HT-29 (cell line): ENCODE measurements around the gene CYP27A1. TPM values are rescaled to one million over a fixed set of nuclear protein-coding genes. Genes with fewer than 3 reads are reported as not detected.

Source experiments
- DNase-seq: peaks from one replicate; pipeline ENCODE4 v3.0.0-alpha.2; 2015; ENCODE audit warnings: low spot score
- total RNA-seq: library from RNA; depleted of rRNA; stranded (reverse); fragments of >200 nt; shearing (Covaris generic); gene quantifications from 2 replicates; pipeline ENCODE4 v1.2.3, GENCODE V29; 2014; rRNA removed

CYP27A1 gene
- total RNA-seq, 1 experiment from 2014 or later: 1.4 TPM

DNA sequence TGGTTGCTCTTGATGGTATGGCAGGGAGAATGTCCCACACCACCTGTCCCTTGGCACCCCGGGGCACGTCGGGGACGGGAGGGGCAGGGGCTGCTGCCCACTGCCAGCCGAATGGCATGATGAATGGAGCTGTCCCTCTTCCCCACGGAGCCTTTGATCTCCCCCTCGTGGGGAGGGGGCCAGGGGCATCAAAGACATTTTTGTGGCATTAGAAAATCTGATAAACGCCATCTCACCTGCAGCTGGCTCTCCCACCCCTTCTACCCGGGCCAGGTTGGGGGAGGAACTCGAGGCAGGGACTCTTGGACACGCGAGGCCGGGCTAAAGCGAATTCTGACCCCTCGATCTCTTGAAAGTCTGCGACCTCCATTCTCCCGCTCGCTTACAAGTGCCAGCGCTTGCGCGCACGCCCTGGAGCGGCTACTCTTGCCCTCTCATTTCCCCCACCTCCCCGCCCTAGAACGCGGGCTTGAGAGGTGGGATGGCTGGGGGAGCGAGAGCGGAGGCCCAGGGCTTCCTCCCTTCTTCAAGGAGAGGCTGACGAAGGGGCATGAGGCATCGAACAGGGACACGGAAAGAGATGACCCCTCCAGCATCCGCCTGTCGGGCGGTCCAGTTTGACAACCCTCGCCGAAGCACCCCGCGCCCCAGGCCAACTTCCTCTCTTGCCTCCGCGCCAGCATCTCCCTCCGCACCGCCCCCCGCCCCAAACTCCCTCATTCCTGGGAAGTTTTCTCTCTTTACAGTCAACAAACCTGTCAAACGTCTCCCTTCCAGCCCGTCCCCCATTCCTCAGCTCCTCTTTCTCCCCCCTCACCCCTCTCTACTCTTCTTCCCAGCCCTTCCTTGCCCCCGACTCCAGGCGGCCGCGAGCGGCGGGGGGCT is 77.0 kb downstream of the CYP27A1 start:
- no peak for DNase-seq

DNA sequence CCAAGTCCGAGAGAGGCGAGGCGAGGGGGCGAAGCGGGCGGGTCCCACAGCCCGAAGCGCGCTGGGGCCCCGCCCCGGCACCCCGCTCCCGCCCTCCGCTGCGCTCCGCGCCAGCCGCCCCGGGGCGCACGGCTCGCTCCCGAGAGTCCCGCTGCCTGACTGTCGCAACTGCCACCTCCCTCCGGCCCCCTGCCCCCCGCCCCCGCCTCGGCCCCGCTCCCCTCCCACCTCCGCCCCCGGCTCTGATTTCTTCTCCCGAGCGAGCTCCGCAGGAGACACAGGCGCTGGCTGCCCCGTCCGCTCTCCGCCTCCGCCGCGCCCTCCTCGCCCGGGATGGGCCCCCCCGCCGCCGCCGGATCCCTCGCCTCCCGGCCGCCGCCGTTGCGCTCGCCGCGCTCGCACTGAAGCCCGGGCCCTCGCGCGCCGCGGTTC is 77.6 kb downstream of the CYP27A1 start, which contains the start of gene WNT6:
TSS of gene WNT6 (plus strand) at position 250 of the 432 bp plus-strand sequence. CDS start 233 bp downstream, outside the sequence.
- DNase-seq: no peak

DNA sequence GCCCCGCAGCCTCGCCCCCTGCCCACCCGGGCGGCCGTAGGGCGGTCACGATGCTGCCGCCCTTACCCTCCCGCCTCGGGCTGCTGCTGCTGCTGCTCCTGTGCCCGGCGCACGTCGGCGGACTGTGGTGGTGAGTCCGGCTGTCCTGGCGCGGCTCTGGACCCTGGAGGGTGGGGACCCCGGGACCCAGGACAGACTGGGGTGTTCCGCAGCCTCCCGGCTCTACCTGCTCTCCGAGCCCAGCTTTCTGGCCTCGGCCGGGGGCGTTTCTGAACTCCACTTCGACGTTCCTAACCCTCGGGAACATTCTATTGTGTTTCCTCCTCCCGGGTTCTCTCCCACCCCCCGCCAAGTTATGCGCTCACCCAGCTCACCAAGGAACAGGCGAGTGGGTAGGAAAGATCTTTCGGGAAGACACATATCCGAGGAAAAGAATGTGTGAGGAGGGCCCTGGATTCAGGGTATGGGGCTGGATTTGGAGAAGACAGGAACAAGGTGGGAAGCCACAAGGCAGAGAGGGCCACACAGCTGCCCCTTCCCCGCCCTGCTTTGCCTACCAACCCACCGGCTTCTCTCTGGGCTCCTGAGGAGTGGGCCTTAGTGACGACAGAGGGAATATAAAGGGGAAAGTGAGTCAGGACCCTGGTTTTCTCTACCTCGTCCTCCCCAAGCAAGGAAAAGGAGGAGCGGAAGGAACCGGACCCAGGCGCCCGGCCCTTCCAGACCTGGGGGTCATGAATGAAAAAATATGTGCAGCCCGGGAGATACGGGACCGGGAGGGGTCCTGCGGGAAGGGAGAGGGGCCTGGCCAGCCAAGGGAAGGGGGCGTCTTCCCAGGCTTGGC is 78.3 kb downstream of the CYP27A1 start:
- no peak for DNase-seq

DNA sequence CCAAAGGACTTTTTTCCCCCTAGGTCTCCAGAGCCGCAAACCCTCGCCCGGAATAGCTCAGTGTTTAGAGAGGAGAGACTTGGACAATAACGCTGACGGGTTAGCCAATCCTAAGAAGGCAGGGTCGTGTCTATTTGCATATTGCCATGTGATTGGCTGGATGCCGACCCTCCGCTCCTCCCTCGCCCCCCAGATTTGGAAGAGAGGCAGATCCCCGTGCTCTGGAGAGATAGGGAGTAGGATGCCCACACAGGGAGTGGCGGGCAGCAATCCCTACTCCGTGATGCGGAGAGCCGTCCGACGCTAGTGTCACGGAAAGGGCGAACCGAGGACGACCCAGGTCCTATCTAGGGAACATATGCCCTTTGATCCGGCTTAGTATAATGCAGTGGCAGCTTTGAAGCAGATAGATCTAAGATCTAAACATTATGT is 79.0 kb downstream of the CYP27A1 start:
- DNase-seq: no peak

DNA sequence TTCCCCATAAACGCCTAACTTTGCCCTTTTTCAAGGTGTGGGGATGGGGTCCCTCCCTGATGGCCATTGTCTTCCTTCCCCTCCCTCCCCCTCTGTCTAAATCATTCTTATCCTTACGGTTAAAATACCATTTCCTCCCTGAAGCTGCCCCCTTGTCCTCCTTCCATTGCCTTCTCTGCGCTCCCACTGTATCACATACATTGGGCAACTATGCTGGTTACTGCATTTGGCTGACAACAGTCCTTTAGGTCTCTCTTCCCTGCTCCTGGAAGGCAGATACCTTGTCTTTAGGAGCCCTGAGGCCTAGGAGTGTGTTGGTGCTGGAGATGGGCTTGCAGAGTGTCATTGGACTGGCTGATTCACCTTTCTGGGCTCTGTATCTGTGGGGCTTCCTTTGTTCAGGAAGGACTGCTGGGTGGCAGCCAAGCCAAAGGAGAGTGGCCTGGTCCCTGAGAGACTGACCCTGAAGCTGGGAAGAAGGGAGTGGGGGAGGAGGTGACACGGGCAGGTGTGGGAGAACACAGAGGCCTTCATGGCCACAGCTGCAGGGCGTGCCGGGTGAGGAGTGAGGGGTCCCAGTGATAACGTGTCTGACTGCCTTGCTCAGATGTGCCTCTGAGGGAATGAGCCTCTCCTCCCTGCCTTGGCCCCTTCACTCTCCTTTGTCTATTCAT is 79.8 kb downstream of the CYP27A1 start:
- DNase-seq: no peak

DNA sequence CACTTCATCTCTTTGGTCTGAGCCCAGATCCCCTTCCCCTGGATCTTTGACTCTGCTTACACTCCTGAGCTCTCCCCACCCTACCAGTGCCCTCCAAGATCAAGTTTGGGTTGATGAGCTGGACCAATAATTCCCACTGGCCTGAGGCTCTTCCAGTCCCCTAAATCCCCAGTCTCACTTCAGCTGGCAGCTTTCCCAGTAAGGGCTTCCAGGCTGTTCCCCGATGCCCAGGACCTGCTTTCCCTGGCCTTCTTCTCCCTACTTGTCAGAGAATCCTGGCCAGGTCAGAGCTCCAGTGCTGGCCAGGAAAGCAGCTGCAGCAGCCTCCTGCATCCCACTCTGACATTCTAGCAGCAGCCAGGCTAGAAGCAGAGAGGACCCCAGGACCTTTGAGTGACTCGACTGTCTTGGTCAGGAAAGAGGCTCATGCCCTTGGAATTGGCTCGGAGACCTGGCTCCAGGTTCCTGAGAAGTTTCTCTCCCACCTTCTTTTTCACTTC is 81.1 kb downstream of the CYP27A1 start:
- no peak for DNase-seq

Other genes starting within 250 kb of the CYP27A1 start
- gene USP37, start 213.8 kb upstream of the CYP27A1 start, total RNA-seq: 3.9 and 4.1 TPM in 2 replicates
- 60.1 and 64.3 TPM in 2 replicates for gene CNOT9, start 213.3 kb upstream of the CYP27A1 start, total RNA-seq
- gene PLCD4, start 174.2 kb upstream of the CYP27A1 start, total RNA-seq: not detected in 2 replicates
- gene ZNF142, start 122.5 kb upstream of the CYP27A1 start, total RNA-seq: 22.9 and 24.3 TPM in 2 replicates
- gene BCS1L, start 122.5 kb upstream of the CYP27A1 start, total RNA-seq: 54.2 and 60.4 TPM in 2 replicates
- 44.6 and 55.8 TPM in 2 replicates for gene RNF25, start 110.1 kb upstream of the CYP27A1 start, total RNA-seq
- gene STK36, start 110.1 kb upstream of the CYP27A1 start, total RNA-seq: 17.9 and 22.4 TPM in 2 replicates
- 22.8 and 33.3 TPM in 2 replicates for gene TTLL4, start 71.3 kb upstream of the CYP27A1 start, total RNA-seq
- not detected in 2 replicates for gene PRKAG3, start 49.7 kb downstream of the CYP27A1 start, total RNA-seq
- gene WNT6, start 77.7 kb downstream of the CYP27A1 start, total RNA-seq: not detected in 2 replicates
- gene WNT10A, start 98.7 kb downstream of the CYP27A1 start, total RNA-seq: 14.9 and 18.7 TPM in 2 replicates
- gene CDK5R2, start 177.5 kb downstream of the CYP27A1 start, total RNA-seq: not detected in 2 replicates
- not detected in 2 replicates for gene FEV, start 203.0 kb downstream of the CYP27A1 start, total RNA-seq
- gene CRYBA2, start 211.3 kb downstream of the CYP27A1 start, total RNA-seq: not detected in 2 replicates